ENCODE measurements around the gene COX6A2. TPM values are rescaled to one million over a fixed set of nuclear protein-coding genes. Genes with fewer than 3 reads are reported as not detected.

Gene COX6A2
- total RNA-seq, 3 donors from 2014 or later, result 0.80 TPM; not detected in 2

- H3K4me3 ChIP-seq, result no peak overlapping the region
- no peak for ATAC-seq
- intact Hi-C loops (cut with DNase I, micrococcal nuclease), result no loop called here
- no peaks in the 10 kb centered on the region for H3K36me3 ChIP-seq (ENCODE audit: low read depth)
- TF ChIP-seq CTCF (IDR thresholded peaks at IDR 0.05), result no peak
- no peaks in the 10 kb centered on the region for H3K9me3 ChIP-seq
- DNase-seq, result no peak
- H3K4me1 ChIP-seq (ENCODE audit: low read depth), result peaks cover 2% of the 10 kb centered on the region
Observed at GRCh38 chr16:31438414-31438813, 10.3 kb upstream of the COX6A2 start.

GRCh38 chr16:31436221-31437045 lies 8.3 kb upstream of the COX6A2 start:
- peak in 1 of 3 donors; percentile 39 for DNase-seq
- no peak for TF ChIP-seq CTCF (IDR thresholded peaks at IDR 0.05)
- no peak for ATAC-seq
- Histone ChIP-seq H3K36me3 (ENCODE audit: low read depth) (no peaks in the 10 kb centered on the region), H3K4me1 (ENCODE audit: low read depth) (no peaks in the 10 kb centered on the region), H3K4me3 (no peak overlapping the region), H3K9me3 (no peaks in the 10 kb centered on the region)
- intact Hi-C loops (cut with DNase I, micrococcal nuclease), result no loop called here

DNA sequence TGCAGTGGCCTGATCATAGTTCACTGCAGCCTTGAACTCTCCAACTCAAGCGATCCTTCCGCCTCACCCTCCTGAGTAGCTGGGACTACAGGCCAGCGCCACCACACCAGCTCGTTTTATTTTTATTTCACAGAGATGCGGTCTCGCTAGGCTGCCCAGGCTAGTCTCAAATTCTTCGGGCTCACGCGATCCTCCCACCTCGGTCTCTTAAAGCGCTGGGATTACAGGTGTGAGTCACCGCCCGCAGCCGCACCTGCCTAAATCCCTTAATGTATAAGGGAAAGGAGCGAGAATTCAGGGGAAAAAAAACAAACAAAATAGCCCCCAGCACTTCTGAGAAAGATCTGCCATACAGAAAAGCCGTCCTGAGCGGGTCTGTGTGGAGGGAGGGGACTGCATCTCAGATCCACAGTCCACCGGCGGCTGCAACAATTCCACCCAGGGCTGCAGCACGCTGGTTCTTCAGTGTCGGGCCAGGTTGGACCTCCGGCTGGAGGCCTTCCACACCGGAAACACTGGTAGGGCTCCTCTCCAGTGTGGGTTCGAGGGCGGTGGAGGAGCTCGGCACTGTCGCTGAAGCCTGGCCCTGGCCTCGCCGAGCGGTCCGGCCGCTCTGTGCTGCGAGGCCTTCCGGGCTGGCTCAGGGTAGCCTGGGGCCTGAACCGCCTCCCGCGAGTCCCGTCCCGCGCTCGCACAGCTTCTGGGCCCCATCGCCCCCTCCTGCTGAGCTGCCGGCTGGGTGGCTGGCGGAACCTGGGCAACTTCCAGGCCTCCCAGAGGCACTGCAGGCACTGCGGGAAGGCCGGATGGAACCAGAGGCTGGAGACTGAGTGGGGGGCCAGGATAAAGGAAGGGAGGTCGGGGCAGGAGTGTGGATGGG lies 7.4 kb upstream of the COX6A2 start:
- H3K36me3 ChIP-seq (ENCODE audit: low read depth), result no peaks in the 10 kb centered on the region
- no peak for ATAC-seq
- TF ChIP-seq CTCF (IDR thresholded peaks at IDR 0.05), result no peak
- no peaks in the 10 kb centered on the region for H3K9me3 ChIP-seq
- peak in 1 of 3 donors; percentile 40 for DNase-seq
- intact Hi-C loops (cut with DNase I, micrococcal nuclease), result no loop called here
- no peak overlapping the region for H3K4me3 ChIP-seq
- H3K4me1 ChIP-seq (ENCODE audit: low read depth), result no peaks in the 10 kb centered on the region

DNA sequence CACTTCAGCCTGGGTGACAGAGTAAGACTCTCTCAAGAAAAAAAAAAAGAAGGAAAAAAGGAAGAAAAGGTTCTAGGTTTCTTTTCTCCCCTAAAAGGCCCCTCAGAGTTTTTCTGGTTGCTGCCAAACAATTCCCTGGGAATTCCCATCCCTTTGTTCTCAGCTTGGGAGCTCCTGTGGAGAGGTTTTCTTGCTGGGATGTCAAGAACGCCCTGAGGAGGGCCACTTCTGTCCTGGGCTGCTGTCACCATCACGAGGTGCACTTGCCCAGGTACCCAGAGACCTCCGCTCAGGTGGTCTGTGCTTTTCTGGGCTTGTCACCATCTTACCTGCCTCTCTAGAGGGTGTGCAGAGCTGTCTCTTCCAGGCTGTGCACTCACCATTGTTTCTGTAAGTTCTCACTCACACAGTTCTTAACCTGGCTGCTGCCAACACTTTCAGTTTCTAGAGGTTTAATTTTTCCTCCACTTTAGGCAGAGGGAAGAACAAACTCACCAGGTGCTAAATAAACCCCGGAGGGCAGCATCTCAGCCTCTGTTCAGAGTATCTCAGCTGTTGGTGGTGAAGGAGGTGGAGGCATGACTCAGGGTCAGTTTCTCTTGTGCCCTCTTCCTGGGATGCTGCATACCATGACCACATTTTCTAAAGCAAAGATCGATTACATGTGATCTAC lies 2.4 kb upstream of the COX6A2 start:
- DNase-seq, result peak in 1 of 3 donors; percentile 11
- TF ChIP-seq CTCF (IDR thresholded peaks at IDR 0.05), result no peak
- intact Hi-C loops (cut with DNase I, micrococcal nuclease), result no loop called here

GRCh38 chr16:31429796-31430195 lies 1.6 kb upstream of the COX6A2 start:
- TF ChIP-seq CTCF (IDR thresholded peaks at IDR 0.05), result no peak
- peaks cover 4% of the 10 kb centered on the region for H3K4me1 ChIP-seq (ENCODE audit: low read depth)
- no peaks in the 10 kb centered on the region for H3K36me3 ChIP-seq (ENCODE audit: low read depth)
- ATAC-seq (no peak), DNase-seq (no peak)
- no peaks in the 10 kb centered on the region for H3K9me3 ChIP-seq
- H3K4me3 ChIP-seq, result no peak overlapping the region
- intact Hi-C loops (cut with DNase I, micrococcal nuclease), result no loop called here

More for the DNA sequence above, 2.4 kb upstream of the COX6A2 start:
- Histone ChIP-seq H3K9me3 (no peaks in the 10 kb centered on the region), H3K36me3 (ENCODE audit: low read depth) (no peaks in the 10 kb centered on the region), H3K4me1 (ENCODE audit: low read depth) (peaks cover 4% of the 10 kb centered on the region), H3K4me3 (no peak overlapping the region)
- ATAC-seq, result no peak

Data from mucosa of descending colon (tissue), 3 donors.